Liver (tissue), 9 donors: ENCODE results near the gene CLCN7. TPM values are rescaled to one million over a fixed set of nuclear protein-coding genes. Genes with fewer than 3 reads are reported as not detected.

Experiments used
- DNase-seq: peaks from one replicate; pipeline ENCODE4 v3.0.0-alpha.2; 2017; ENCODE audit warnings: low spot score
- H3K27ac ChIP-seq, 2 donors: one replicate each; pipeline ENCODE4 v1.7.0; 2013; ENCODE audit warnings: inconsistent platforms in 2 of 2, low read length in 2 of 2, control low read depth in 1 of 2, low read depth in 1 of 2, mild to moderate bottlenecking in 1 of 2
- H3K27me3 ChIP-seq, 4 donors: one replicate each; pipeline versions ENCODE4 v1.6.1 to v1.7.0; 2013; ENCODE audit warnings: low read length in 3 of 4, inconsistent platforms in 1 of 4, mild to moderate bottlenecking in 1 of 4, moderate library complexity in 1 of 4; ENCODE audit not compliant: control insufficient read depth in 4 of 4, insufficient read depth in 4 of 4
- H3K36me3 ChIP-seq, 4 donors: one replicate each; pipeline versions ENCODE4 v1.6.1 to v1.7.0; 2013; ENCODE audit warnings: low read length in 3 of 4, mild to moderate bottlenecking in 3 of 4, low read depth in 1 of 4, moderate library complexity in 1 of 4; ENCODE audit not compliant: control insufficient read depth in 4 of 4, insufficient read depth in 3 of 4
- H3K4me1 ChIP-seq, 4 donors: one replicate each; pipeline versions ENCODE4 v1.6.1 to v1.7.0; 2013; ENCODE audit warnings: low read length in 3 of 4, mild to moderate bottlenecking in 3 of 4, moderate library complexity in 1 of 4; ENCODE audit not compliant: control insufficient read depth in 4 of 4, insufficient read depth in 4 of 4
- H3K4me3 ChIP-seq, 3 donors: one replicate each; pipeline versions ENCODE4 v1.6.1 to v1.7.0; 2013; ENCODE audit warnings: low read length in 3 of 3, control low read depth in 1 of 3, low read depth in 1 of 3, mild to moderate bottlenecking in 1 of 3
- H3K9ac ChIP-seq, 2 donors: one replicate each; pipeline ENCODE4 v1.7.0; 2013; ENCODE audit warnings: low read length in 2 of 2, mild to moderate bottlenecking in 2 of 2, moderate library complexity in 2 of 2, control low read depth in 1 of 2, low read depth in 1 of 2
- H3K9me3 ChIP-seq, 4 donors: one replicate each; pipeline versions ENCODE4 v1.6.1 to v1.7.0; 2013; ENCODE audit warnings: low read length in 3 of 4; ENCODE audit not compliant: control insufficient read depth in 4 of 4
- FOXA1 ChIP-seq: IDR thresholded peaks from 2 replicates; pipeline ENCODE4 v1.6.1; 2016; ENCODE audit warnings: antibody characterized with exemption
- FOXA2 ChIP-seq: IDR thresholded peaks from 2 replicates; pipeline ENCODE4 v1.6.1; 2016; ENCODE audit warnings: antibody characterized with exemption
- GABPA ChIP-seq, 2 donors: IDR thresholded peaks in 1 of 2; conservative IDR thresholded peaks in 1 of 2; 2 replicates each; pipeline ENCODE4 v1.6.1; 2016; ENCODE audit warnings: antibody characterized with exemption in 2 of 2, mild to moderate bottlenecking in 1 of 2, moderate library complexity in 1 of 2
- JUND ChIP-seq, 2 donors: IDR thresholded peaks; 2 replicates each; pipeline ENCODE4 v1.6.1; 2016; ENCODE audit warnings: antibody characterized with exemption in 2 of 2
- NR2F2 ChIP-seq: IDR thresholded peaks from 2 replicates; pipeline ENCODE4 v1.6.1; 2016; ENCODE audit warnings: antibody characterized with exemption
- RAD21 ChIP-seq, 2 donors: IDR thresholded peaks; 2 replicates each; pipeline ENCODE4 v1.6.1; 2016; ENCODE audit warnings: antibody characterized with exemption in 2 of 2, mild to moderate bottlenecking in 2 of 2
- RXRA ChIP-seq, 2 donors: IDR thresholded peaks; 2 replicates each; pipeline ENCODE4 v1.6.1; 2017 to 2018; ENCODE audit warnings: antibody characterized with exemption in 2 of 2, mild to moderate bottlenecking in 1 of 2
- YY1 ChIP-seq: IDR thresholded peaks from 2 replicates; pipeline ENCODE4 v1.6.1; 2016; ENCODE audit warnings: antibody characterized with exemption, mild to moderate bottlenecking
- WGBS: extraction: QIAGEN DNeasy Blood & Tissue Kit; methylation state at CpG from one replicate; pipeline ENCODE4 v1.1.7; 2013; 5-methylcytosine and 5-hydroxymethylcytosine counted together
- polyA plus RNA-seq, 2 donors: library from polyadenylated mRNA; stranded (reverse) in 1 of 2; unstranded in 1 of 2; fragments of 200-250 nt in 1 of 2; fragments of >200 nt in 1 of 2; fragmentation: Nextera tagmentation in 1 of 2; extraction: Ambion mirVana in 1 of 2; gene quantifications; one replicate each; pipeline versions ENCODE4 v1.2.1 to v1.2.3, GENCODE V29; 2013 to 2015
- total RNA-seq, 2 donors: library from RNA; depleted of rRNA; stranded (reverse); fragments of >200 nt; gene quantifications; one replicate each; pipeline ENCODE4 v1.2.3, GENCODE V29; 2014
- TF ChIP-seq, protein P1 (sequence below): IDR thresholded peaks from 2 replicates; pipeline ENCODE4 v1.6.1; 2016; ENCODE audit warnings: antibody characterized with exemption, mild to moderate bottlenecking
- TF ChIP-seq, protein P2 (sequence below): IDR thresholded peaks from 2 replicates; pipeline ENCODE4 v1.6.1; 2016; ENCODE audit warnings: antibody characterized with exemption
- TF ChIP-seq, protein P3 (sequence below): IDR thresholded peaks from 2 replicates; pipeline ENCODE4 v1.6.1; 2016; ENCODE audit warnings: antibody characterized with exemption
- donor health status: healthy.
- donor health status: healthy.
- donor health status: healthy.
- donor health status: healthy.
- donor health status: healthy.

Gene CLCN7
- total and polyA plus RNA-seq, 4 donors = 13.9 to 36.2 (median 30.2) TPM

DNA sequence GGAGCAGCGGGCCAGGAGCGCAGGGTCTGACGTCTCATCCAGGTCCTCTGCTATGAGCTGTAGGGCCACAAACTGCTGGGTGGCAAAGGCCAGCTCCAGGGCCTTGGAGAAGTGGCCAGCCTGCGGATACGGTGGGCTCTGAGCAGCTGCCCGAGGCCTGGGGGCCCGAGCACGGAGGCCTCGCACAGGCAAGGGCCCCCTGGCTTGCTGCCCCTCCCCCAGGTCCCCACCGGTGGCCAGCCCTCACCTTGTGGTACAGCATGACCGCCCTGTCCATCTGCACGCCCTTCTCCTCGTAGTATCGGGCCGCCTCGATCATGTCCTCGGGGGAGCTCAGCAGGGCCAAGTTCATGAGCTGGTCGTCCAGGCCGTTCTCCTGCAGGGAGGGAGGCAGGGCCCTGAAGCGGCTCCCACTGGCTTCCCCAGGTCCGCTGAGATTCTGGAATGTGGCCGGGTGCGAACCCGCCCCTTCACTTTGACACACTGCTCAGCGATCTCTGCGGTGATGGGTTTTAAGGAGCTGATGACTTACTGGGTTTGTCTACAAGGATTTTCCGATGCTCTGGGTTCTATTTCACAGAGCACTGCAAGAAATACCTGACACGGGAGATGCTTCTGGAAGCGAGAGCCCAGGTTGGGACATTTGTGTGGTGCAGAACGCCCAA is 48.9 kb upstream of the CLCN7 start:
- TF ChIP-seq GABPA (IDR thresholded peaks at IDR 0.05 in 1 of 2, conservative IDR thresholded peaks at IDR 0.05 in 1 of 2) (no peak), FOXA2 (no peak), FOXA1 (no peak), RAD21 (IDR thresholded peaks at IDR 0.05) (no peak), JUND (IDR thresholded peaks at IDR 0.05) (no peak), RXRA (IDR thresholded peaks at IDR 0.05) (no peak), NR2F2 (no peak)
- TF ChIP-seq, protein P1, sequence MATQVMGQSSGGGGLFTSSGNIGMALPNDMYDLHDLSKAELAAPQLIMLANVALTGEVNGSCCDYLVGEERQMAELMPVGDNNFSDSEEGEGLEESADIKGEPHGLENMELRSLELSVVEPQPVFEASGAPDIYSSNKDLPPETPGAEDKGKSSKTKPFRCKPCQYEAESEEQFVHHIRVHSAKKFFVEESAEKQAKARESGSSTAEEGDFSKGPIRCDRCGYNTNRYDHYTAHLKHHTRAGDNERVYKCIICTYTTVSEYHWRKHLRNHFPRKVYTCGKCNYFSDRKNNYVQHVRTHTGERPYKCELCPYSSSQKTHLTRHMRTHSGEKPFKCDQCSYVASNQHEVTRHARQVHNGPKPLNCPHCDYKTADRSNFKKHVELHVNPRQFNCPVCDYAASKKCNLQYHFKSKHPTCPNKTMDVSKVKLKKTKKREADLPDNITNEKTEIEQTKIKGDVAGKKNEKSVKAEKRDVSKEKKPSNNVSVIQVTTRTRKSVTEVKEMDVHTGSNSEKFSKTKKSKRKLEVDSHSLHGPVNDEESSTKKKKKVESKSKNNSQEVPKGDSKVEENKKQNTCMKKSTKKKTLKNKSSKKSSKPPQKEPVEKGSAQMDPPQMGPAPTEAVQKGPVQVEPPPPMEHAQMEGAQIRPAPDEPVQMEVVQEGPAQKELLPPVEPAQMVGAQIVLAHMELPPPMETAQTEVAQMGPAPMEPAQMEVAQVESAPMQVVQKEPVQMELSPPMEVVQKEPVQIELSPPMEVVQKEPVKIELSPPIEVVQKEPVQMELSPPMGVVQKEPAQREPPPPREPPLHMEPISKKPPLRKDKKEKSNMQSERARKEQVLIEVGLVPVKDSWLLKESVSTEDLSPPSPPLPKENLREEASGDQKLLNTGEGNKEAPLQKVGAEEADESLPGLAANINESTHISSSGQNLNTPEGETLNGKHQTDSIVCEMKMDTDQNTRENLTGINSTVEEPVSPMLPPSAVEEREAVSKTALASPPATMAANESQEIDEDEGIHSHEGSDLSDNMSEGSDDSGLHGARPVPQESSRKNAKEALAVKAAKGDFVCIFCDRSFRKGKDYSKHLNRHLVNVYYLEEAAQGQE = no peak
- H3K9ac ChIP-seq = no peak overlapping the region
- no peak overlapping the region for H3K4me3 ChIP-seq
- 96% methylated on average over 30 of the region's 30 CpGs for WGBS
- H3K27me3 ChIP-seq = no peaks in the 10 kb centered on the region
- H3K27ac ChIP-seq = no peak overlapping the region
- H3K9me3 ChIP-seq = no peaks in the 10 kb centered on the region
- no peak for DNase-seq
- H3K4me1 ChIP-seq = peaks cover 0 to 5% (median 0%) of the 10 kb centered on the region in 4 donors
- peaks cover 0 to 11% (median 4%) of the 10 kb centered on the region in 4 donors for H3K36me3 ChIP-seq

DNA sequence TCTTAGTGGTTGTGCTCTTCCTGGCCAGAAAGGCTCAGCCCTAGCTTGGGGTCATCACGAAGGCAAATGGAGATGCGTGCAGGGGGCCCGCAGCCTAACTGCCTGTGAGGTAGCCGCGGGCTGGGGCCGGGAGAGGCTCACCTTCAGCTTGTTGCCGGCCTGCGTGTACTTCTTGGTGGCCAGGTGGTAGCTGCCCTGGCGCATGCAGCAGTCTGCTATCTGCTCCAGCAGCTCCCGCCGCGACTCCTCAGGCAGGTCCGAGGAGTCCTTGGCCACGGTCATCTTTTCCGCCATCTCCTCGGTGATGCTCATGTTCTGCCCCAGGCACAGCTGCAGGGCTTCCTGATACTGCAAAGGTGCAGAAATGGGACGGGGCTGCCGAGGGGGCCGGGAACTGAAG is 45.6 kb upstream of the CLCN7 start:
- H3K4me1 ChIP-seq = no peaks in the 10 kb centered on the region

More for the DNA sequence above, 45.6 kb upstream of the CLCN7 start:
- no peak overlapping the region for H3K9ac ChIP-seq
- H3K36me3 ChIP-seq = peaks cover 0 to 18% (median 2%) of the 10 kb centered on the region in 4 donors
- no peaks in the 10 kb centered on the region for H3K9me3 ChIP-seq
- TF ChIP-seq NR2F2 (no peak), GABPA (IDR thresholded peaks at IDR 0.05 in 1 of 2, conservative IDR thresholded peaks at IDR 0.05 in 1 of 2) (no peak), YY1 (no peak), FOXA1 (no peak)
- TF ChIP-seq, protein P2, sequence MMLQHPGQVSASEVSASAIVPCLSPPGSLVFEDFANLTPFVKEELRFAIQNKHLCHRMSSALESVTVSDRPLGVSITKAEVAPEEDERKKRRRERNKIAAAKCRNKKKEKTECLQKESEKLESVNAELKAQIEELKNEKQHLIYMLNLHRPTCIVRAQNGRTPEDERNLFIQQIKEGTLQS = no peak
- TF ChIP-seq, protein P3, sequence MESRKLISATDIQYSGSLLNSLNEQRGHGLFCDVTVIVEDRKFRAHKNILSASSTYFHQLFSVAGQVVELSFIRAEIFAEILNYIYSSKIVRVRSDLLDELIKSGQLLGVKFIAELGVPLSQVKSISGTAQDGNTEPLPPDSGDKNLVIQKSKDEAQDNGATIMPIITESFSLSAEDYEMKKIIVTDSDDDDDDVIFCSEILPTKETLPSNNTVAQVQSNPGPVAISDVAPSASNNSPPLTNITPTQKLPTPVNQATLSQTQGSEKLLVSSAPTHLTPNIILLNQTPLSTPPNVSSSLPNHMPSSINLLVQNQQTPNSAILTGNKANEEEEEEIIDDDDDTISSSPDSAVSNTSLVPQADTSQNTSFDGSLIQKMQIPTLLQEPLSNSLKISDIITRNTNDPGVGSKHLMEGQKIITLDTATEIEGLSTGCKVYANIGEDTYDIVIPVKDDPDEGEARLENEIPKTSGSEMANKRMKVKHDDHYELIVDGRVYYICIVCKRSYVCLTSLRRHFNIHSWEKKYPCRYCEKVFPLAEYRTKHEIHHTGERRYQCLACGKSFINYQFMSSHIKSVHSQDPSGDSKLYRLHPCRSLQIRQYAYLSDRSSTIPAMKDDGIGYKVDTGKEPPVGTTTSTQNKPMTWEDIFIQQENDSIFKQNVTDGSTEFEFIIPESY = no peak
- 96% methylated on average over 19 of the region's 19 CpGs for WGBS
- H3K27me3 ChIP-seq = no peaks in the 10 kb centered on the region
- no peak overlapping the region for H3K4me3 ChIP-seq
- no peak for DNase-seq
- no peak overlapping the region for H3K27ac ChIP-seq
